HEK293 (cell line): ENCODE results near the gene PROK1.

Experiments
- TCF7L2 ChIP-seq: IDR thresholded peaks from 2 replicates; pipeline ENCODE4 v1.6.1; 2011; ENCODE audit warnings: low read depth, mild to moderate bottlenecking, inconsistent platforms, low read length, moderate library complexity, borderline replicate concordance
- ZIC2 ChIP-seq: fragments of 450-650 bp; formaldehyde crosslinking; IDR thresholded peaks from 2 replicates; pipeline ENCODE4 v1.5.1; 2016; ENCODE audit warnings: missing biosample characterization, missing genetic modification characterization
- ZNF24 ChIP-seq: fragments of 450-650 bp; formaldehyde crosslinking; IDR thresholded peaks from 2 replicates; pipeline ENCODE4 v1.5.1; 2016; ENCODE audit warnings: missing biosample characterization, missing genetic modification characterization
- ZNF324 ChIP-seq: fragments of 450-650 bp; formaldehyde crosslinking; IDR thresholded peaks from 2 replicates; pipeline ENCODE4 v1.5.1; 2016; ENCODE audit warnings: missing biosample characterization, missing genetic modification characterization
- ZNF510 ChIP-seq: fragments of 450-650 bp; formaldehyde crosslinking; IDR thresholded peaks from 2 replicates; pipeline ENCODE4 v1.5.1; 2018; ENCODE audit warnings: mild to moderate bottlenecking, missing genetic modification characterization, missing biosample characterization; ENCODE audit not compliant: insufficient replicate concordance
- ZNF670 ChIP-seq: fragments of 450-650 bp; formaldehyde crosslinking; IDR thresholded peaks from 2 replicates; pipeline ENCODE4 v1.5.1; 2016; ENCODE audit warnings: missing biosample characterization, missing genetic modification characterization, low read depth
- TF ChIP-seq, protein P1 (sequence below): fragments of 450-650 bp; formaldehyde crosslinking; IDR thresholded peaks from 2 replicates; pipeline ENCODE4 v1.5.1; 2016; ENCODE audit warnings: missing biosample characterization, missing genetic modification characterization, low read depth
- TF ChIP-seq, protein P2 (sequence below): fragments of 450-650 bp; formaldehyde crosslinking; IDR thresholded peaks from 2 replicates; pipeline ENCODE4 v1.5.1; 2016; ENCODE audit warnings: missing biosample characterization, missing genetic modification characterization
- TF ChIP-seq, protein P3 (sequence below): fragments of 450-650 bp; formaldehyde crosslinking; IDR thresholded peaks from 2 replicates; pipeline ENCODE4 v1.5.1; 2016; ENCODE audit warnings: missing biosample characterization, missing genetic modification characterization
- TF ChIP-seq, protein P4 (sequence below): fragments of 450-650 bp; formaldehyde crosslinking; IDR thresholded peaks from 2 replicates; pipeline ENCODE4 v1.5.1; 2016; ENCODE audit warnings: missing biosample characterization, missing genetic modification characterization

GRCh38 chr1:110411173-110411735 is 39.7 kb upstream of the PROK1 start:
- TF ChIP-seq, protein P1, sequence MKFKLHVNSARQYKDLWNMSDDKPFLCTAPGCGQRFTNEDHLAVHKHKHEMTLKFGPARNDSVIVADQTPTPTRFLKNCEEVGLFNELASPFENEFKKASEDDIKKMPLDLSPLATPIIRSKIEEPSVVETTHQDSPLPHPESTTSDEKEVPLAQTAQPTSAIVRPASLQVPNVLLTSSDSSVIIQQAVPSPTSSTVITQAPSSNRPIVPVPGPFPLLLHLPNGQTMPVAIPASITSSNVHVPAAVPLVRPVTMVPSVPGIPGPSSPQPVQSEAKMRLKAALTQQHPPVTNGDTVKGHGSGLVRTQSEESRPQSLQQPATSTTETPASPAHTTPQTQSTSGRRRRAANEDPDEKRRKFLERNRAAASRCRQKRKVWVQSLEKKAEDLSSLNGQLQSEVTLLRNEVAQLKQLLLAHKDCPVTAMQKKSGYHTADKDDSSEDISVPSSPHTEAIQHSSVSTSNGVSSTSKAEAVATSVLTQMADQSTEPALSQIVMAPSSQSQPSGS: no peak
- TF ChIP-seq, protein P2, sequence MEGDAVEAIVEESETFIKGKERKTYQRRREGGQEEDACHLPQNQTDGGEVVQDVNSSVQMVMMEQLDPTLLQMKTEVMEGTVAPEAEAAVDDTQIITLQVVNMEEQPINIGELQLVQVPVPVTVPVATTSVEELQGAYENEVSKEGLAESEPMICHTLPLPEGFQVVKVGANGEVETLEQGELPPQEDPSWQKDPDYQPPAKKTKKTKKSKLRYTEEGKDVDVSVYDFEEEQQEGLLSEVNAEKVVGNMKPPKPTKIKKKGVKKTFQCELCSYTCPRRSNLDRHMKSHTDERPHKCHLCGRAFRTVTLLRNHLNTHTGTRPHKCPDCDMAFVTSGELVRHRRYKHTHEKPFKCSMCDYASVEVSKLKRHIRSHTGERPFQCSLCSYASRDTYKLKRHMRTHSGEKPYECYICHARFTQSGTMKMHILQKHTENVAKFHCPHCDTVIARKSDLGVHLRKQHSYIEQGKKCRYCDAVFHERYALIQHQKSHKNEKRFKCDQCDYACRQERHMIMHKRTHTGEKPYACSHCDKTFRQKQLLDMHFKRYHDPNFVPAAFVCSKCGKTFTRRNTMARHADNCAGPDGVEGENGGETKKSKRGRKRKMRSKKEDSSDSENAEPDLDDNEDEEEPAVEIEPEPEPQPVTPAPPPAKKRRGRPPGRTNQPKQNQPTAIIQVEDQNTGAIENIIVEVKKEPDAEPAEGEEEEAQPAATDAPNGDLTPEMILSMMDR (tag by site-specific recombination): no peak
- TF ChIP-seq ZNF324 (tag by site-specific recombination) (no peak), ZIC2 (tag by site-specific recombination) (no peak), ZNF670 (tag by site-specific recombination) (no peak), ZNF24 (tag by site-specific recombination) (no peak), TCF7L2 (no peak), ZNF510 (no peak)
- TF ChIP-seq, protein P3, sequence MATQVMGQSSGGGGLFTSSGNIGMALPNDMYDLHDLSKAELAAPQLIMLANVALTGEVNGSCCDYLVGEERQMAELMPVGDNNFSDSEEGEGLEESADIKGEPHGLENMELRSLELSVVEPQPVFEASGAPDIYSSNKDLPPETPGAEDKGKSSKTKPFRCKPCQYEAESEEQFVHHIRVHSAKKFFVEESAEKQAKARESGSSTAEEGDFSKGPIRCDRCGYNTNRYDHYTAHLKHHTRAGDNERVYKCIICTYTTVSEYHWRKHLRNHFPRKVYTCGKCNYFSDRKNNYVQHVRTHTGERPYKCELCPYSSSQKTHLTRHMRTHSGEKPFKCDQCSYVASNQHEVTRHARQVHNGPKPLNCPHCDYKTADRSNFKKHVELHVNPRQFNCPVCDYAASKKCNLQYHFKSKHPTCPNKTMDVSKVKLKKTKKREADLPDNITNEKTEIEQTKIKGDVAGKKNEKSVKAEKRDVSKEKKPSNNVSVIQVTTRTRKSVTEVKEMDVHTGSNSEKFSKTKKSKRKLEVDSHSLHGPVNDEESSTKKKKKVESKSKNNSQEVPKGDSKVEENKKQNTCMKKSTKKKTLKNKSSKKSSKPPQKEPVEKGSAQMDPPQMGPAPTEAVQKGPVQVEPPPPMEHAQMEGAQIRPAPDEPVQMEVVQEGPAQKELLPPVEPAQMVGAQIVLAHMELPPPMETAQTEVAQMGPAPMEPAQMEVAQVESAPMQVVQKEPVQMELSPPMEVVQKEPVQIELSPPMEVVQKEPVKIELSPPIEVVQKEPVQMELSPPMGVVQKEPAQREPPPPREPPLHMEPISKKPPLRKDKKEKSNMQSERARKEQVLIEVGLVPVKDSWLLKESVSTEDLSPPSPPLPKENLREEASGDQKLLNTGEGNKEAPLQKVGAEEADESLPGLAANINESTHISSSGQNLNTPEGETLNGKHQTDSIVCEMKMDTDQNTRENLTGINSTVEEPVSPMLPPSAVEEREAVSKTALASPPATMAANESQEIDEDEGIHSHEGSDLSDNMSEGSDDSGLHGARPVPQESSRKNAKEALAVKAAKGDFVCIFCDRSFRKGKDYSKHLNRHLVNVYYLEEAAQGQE (tag by site-specific recombination): no peak
- TF ChIP-seq, protein P4, sequence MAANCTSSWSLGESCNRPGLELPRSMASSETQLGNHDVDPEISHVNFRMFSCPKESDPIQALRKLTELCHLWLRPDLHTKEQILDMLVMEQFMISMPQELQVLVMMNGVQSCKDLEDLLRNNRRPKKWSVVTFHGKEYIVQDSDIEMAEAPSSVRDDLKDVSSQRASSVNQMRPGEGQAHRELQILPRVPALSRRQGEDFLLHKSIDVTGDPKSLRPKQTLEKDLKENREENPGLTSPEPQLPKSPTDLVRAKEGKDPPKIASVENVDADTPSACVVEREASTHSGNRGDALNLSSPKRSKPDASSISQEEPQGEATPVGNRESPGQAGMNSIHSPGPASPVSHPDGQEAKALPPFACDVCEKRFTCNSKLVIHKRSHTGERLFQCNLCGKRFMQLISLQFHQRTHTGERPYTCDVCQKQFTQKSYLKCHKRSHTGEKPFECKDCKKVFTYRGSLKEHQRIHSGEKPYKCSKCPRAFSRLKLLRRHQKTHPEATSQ: no peak
